ENCODE results near the gene RNF167.
A peak's percentile ranks its signal among the peaks of the same experiment; 100 is the strongest.

Gene RNF167

DNA sequence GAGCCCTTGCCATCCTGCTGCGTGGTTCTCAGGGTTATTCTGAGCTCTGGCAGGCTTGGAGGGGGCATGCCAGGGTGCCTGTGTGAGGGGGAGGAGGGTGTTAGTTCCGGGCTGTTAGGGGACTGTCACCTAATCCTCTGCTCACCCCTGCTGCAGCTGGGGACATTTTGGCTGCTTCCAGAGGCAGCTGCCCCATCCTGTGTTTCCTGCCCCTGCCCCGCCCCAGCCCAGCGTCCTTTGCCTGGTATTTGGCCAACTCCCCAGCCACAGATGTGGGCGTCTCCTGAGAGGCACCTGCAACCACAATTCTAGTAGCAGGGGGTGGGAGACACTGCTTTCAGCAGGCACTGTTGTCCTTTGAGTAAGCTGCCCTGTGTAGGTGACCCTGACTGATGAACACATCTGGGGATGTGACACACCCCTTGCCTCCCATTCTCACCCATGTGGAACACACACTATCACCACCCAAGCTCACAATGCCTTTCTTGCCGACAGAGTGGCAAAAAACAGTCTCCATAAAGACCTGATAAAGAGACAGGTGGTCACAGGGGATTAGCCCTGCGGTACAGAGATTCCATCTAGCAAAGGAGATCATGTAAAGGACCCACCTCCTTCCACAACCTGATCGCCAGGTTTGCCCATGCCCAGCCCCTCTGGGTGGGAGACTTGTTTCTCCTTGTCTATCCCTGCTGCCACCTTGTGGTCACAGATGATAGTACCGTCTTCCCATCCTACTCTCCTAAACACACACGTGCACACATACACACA lies 36.8 kb upstream of the RNF167 start, which contains the start of gene CHRNE:
Gene CHRNE, minus strand, starts transcription at position 48 of the 768 bp plus-strand sequence. Its CDS starts 35 bp downstream, at position 13.
- TF ChIP-seq POLR2AphosphoS5 (IDR thresholded peaks at IDR 0.05; ENCODE audit: low read depth, low read length) = no peak
- no peak for TF ChIP-seq FOXP2 (optimal IDR thresholded peaks at IDR 0.05; ENCODE audit: borderline replicate concordance, extremely low read depth, extremely low read length, insufficient read depth)
- TF ChIP-seq SIN3A (IDR thresholded peaks at IDR 0.05; ENCODE audit: borderline replicate concordance, insufficient read depth, low read length) = no peak

DNA sequence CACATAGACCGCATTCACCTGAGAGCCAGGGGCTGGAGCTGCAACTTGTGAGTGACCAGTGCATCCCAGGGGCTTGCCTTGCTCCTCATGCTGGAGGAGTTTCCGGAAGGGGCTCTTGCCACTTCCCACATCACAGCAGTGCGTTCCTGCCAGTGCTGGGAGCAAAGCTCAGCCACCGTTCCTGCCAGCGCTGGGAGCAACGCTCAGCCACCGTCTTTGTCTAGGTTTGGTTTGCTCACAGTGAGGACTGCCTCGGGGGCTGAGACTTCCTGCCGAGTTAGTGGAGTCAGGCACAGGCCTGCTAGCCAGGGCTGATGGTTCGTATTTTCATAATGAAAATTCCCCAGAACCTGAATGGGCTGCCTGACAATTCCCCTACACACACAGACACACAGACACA lies 31.8 kb upstream of the RNF167 start:
- no peak for TF ChIP-seq SIN3A (IDR thresholded peaks at IDR 0.05; ENCODE audit: borderline replicate concordance, insufficient read depth, low read length)
- TF ChIP-seq POLR2AphosphoS5 (IDR thresholded peaks at IDR 0.05; ENCODE audit: low read depth, low read length) = peak; percentile 49; the same call in 1 of the 2 replicates
- TF ChIP-seq, protein P1, sequence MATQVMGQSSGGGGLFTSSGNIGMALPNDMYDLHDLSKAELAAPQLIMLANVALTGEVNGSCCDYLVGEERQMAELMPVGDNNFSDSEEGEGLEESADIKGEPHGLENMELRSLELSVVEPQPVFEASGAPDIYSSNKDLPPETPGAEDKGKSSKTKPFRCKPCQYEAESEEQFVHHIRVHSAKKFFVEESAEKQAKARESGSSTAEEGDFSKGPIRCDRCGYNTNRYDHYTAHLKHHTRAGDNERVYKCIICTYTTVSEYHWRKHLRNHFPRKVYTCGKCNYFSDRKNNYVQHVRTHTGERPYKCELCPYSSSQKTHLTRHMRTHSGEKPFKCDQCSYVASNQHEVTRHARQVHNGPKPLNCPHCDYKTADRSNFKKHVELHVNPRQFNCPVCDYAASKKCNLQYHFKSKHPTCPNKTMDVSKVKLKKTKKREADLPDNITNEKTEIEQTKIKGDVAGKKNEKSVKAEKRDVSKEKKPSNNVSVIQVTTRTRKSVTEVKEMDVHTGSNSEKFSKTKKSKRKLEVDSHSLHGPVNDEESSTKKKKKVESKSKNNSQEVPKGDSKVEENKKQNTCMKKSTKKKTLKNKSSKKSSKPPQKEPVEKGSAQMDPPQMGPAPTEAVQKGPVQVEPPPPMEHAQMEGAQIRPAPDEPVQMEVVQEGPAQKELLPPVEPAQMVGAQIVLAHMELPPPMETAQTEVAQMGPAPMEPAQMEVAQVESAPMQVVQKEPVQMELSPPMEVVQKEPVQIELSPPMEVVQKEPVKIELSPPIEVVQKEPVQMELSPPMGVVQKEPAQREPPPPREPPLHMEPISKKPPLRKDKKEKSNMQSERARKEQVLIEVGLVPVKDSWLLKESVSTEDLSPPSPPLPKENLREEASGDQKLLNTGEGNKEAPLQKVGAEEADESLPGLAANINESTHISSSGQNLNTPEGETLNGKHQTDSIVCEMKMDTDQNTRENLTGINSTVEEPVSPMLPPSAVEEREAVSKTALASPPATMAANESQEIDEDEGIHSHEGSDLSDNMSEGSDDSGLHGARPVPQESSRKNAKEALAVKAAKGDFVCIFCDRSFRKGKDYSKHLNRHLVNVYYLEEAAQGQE (IDR thresholded peaks at IDR 0.05; ENCODE audit: insufficient read depth in 1 of 2, low read depth in 2 of 2, low read length in 2 of 2) = 0 out of 4 replicates have a peak, but pooled peaks of 1 of the 2 experiments have one; percentile 11
- 0 out of 2 replicates have a peak, but pooled peaks have one; percentile 42 for TF ChIP-seq TAF1 (IDR thresholded peaks at IDR 0.05; ENCODE audit: borderline replicate concordance, insufficient read depth, low read length)
- TF ChIP-seq FOXP2 (optimal IDR thresholded peaks at IDR 0.05; ENCODE audit: borderline replicate concordance, extremely low read depth, extremely low read length, insufficient read depth) = no peak

GRCh38 chr17:4908711-4909496 lies 31.2 kb upstream of the RNF167 start:
- TF ChIP-seq FOXP2 (optimal IDR thresholded peaks at IDR 0.05; ENCODE audit: borderline replicate concordance, extremely low read depth, extremely low read length, insufficient read depth) (peak; percentile 51), POLR2AphosphoS5 (IDR thresholded peaks at IDR 0.05; ENCODE audit: low read depth, low read length) (no peak; the same call in 1 of the 2 replicates), TAF1 (IDR thresholded peaks at IDR 0.05; ENCODE audit: borderline replicate concordance, insufficient read depth, low read length) (peak; percentile 70; the same call in 1 of the 2 replicates), SIN3A (IDR thresholded peaks at IDR 0.05; ENCODE audit: borderline replicate concordance, insufficient read depth, low read length) (no peak; the same call in 1 of the 2 replicates)
- TF ChIP-seq, protein P1 (IDR thresholded peaks at IDR 0.05; ENCODE audit: insufficient read depth in 1 of 2, low read depth in 2 of 2, low read length in 2 of 2) = peak in 1 of 2 experiments; percentile 6; a peak in 1 of 4 replicates

GRCh38 chr17:4913994-4914393 lies 26.1 kb upstream of the RNF167 start:
- no peak for TF ChIP-seq POLR2AphosphoS5 (IDR thresholded peaks at IDR 0.05; ENCODE audit: low read depth, low read length)
- TF ChIP-seq FOXP2 (optimal IDR thresholded peaks at IDR 0.05; ENCODE audit: borderline replicate concordance, extremely low read depth, extremely low read length, insufficient read depth) = no peak
- TF ChIP-seq, protein P1 (IDR thresholded peaks at IDR 0.05; ENCODE audit: insufficient read depth in 1 of 2, low read depth in 2 of 2, low read length in 2 of 2) = no peak
- no peak for TF ChIP-seq TAF1 (IDR thresholded peaks at IDR 0.05; ENCODE audit: borderline replicate concordance, insufficient read depth, low read length)
- TF ChIP-seq SIN3A (IDR thresholded peaks at IDR 0.05; ENCODE audit: borderline replicate concordance, insufficient read depth, low read length) = no peak

- TF ChIP-seq, protein P1 (IDR thresholded peaks at IDR 0.05; ENCODE audit: insufficient read depth in 1 of 2, low read depth in 2 of 2, low read length in 2 of 2) = no peak
- TF ChIP-seq SIN3A (IDR thresholded peaks at IDR 0.05; ENCODE audit: borderline replicate concordance, insufficient read depth, low read length) = no peak
- TF ChIP-seq POLR2AphosphoS5 (IDR thresholded peaks at IDR 0.05; ENCODE audit: low read depth, low read length) = no peak
- no peak for TF ChIP-seq TAF1 (IDR thresholded peaks at IDR 0.05; ENCODE audit: borderline replicate concordance, insufficient read depth, low read length)
- TF ChIP-seq FOXP2 (optimal IDR thresholded peaks at IDR 0.05; ENCODE audit: borderline replicate concordance, extremely low read depth, extremely low read length, insufficient read depth) = no peak
Observed at GRCh38 chr17:4919511-4920047, 20.5 kb upstream of the RNF167 start.

Measured in PFSK-1 (cell line).